DMS53 treated with DMSO at 0.1 percent for 48 hours (cell line): ENCODE measurements around the gene CHST11.

Experiments used
- DNase-seq: peaks from one replicate; lab custom pipeline; 2025; ENCODE audit not compliant: unreplicated experiment; lab: John Stamatoyannopoulos, UW

Gene CHST11

GRCh38 chr12:104456417-104456949, at the start of gene CHST11:
CHST11 (plus strand) TSS chr12:104456948.
- peak; percentile 45 for DNase-seq

- no peak for DNase-seq
Observed at GRCh38 chr12:104407438-104407837, 49.3 kb upstream of the CHST11 start.

- no peak for DNase-seq
Observed at GRCh38 chr12:104407922-104408321, 48.8 kb upstream of the CHST11 start.

GRCh38 chr12:104410326-104410725, 46.4 kb upstream of the CHST11 start:
- no peak for DNase-seq

- no peak for DNase-seq
Observed at GRCh38 chr12:104410786-104411185, 46.0 kb upstream of the CHST11 start.

GRCh38 chr12:104411826-104412641, 44.7 kb upstream of the CHST11 start:
- no peak for DNase-seq

- DNase-seq, result no peak
Observed at GRCh38 chr12:104412681-104413080, 44.1 kb upstream of the CHST11 start.

- no peak for DNase-seq
Observed at GRCh38 chr12:104413330-104413729, 43.4 kb upstream of the CHST11 start.

- DNase-seq, result no peak
Observed at GRCh38 chr12:104414581-104415341, 42.0 kb upstream of the CHST11 start.

GRCh38 chr12:104415342-104415980, 41.3 kb upstream of the CHST11 start:
- no peak for DNase-seq

GRCh38 chr12:104416136-104416535, 40.6 kb upstream of the CHST11 start:
- no peak for DNase-seq

GRCh38 chr12:104416585-104416984, 40.2 kb upstream of the CHST11 start:
- no peak for DNase-seq

GRCh38 chr12:104419717-104420116, 37.0 kb upstream of the CHST11 start:
- DNase-seq, result no peak

GRCh38 chr12:104420868-104421267, 35.9 kb upstream of the CHST11 start:
- DNase-seq, result no peak

- DNase-seq, result no peak
Observed at GRCh38 chr12:104421343-104421742, 35.4 kb upstream of the CHST11 start.

- no peak for DNase-seq
Observed at GRCh38 chr12:104422441-104422840, 34.3 kb upstream of the CHST11 start.

- no peak for DNase-seq
Observed at GRCh38 chr12:104423273-104423672, 33.5 kb upstream of the CHST11 start.

- DNase-seq, result no peak
Observed at GRCh38 chr12:104423809-104424208, 32.9 kb upstream of the CHST11 start.

- DNase-seq, result no peak
Observed at GRCh38 chr12:104424955-104425354, 31.8 kb upstream of the CHST11 start.

- DNase-seq, result no peak
Observed at GRCh38 chr12:104425614-104426013, 31.1 kb upstream of the CHST11 start.

- DNase-seq, result no peak
Observed at GRCh38 chr12:104426926-104427546, 29.7 kb upstream of the CHST11 start.
